GM12878 (cell line): Measurements from ENCODE around the gene CHMP6. TPM values are rescaled to one million over a fixed set of nuclear protein-coding genes. Genes with fewer than 3 reads are reported as not detected.

Source experiments
- ATAC-seq: fragments of 200-7000 bp; cut with Tn5 transposase; 3 replicates; pipeline ENCODE4 v1.9.1; 2020; ENCODE audit warnings: mild to moderate bottlenecking, moderate library complexity
- Bru-seq: library from RNA; stranded (reverse); fragments of 400-500 nt; gene quantifications from one replicate; lab custom pipeline; 2021; lab: Mats Ljungman, UMichigan
- BruChase-seq, 2 experiments: library from RNA; stranded (reverse); fragments of 400-500 nt; gene quantifications; one replicate each; lab custom pipeline; 2021; lab: Mats Ljungman, UMichigan
- BruUV-seq: library from RNA; stranded (reverse); fragments of 400-500 nt; replicated peaks from 2 replicates; lab custom pipeline; 2021; lab: Mats Ljungman, UMichigan
- CTCF ChIA-PET: fragments of 300-600 bp; sonication (Branson Sonifier 250); formaldehyde crosslinking; extraction: SDS; loops from one replicate; lab custom pipeline; 2021; ENCODE audit warnings: inconsistent platforms; lab: Yijun Ruan, JAX
- POLR2A ChIA-PET: fragments of 350-600 bp; formaldehyde crosslinking; extraction: SDS; loops from one replicate; lab custom pipeline; 2021; ENCODE audit warnings: inconsistent platforms; lab: Charles Lee
- RAD21 ChIA-PET: fragments of 300-600 bp; sonication (Branson Sonifier 250); formaldehyde crosslinking; loops from one replicate; lab custom pipeline; 2023; ENCODE audit warnings: antibody characterized with exemption; ENCODE audit not compliant: unreplicated experiment; lab: Charles Lee
- SMC1A ChIA-PET: fragments of 300-600 bp; sonication (Branson Sonifier 250); formaldehyde crosslinking; loops from one replicate; lab custom pipeline; 2023; ENCODE audit not compliant: unreplicated experiment, uncharacterized antibody; lab: Charles Lee
- DNase-seq: peaks from one replicate; pipeline ENCODE4 v3.0.0-alpha.2; 2011; ENCODE audit warnings: low read depth, low spot score
- FAIRE-seq: peaks from 3 replicates; lab custom pipeline; 2011; peaks lifted over from hg19 to GRCh38; lab: Jason Lieb, UNC
- H2AFZ ChIP-seq: 2 replicates; pipeline ENCODE4 v1.6.0; 2011; ENCODE audit warnings: low read depth, low read length, control low read depth; ENCODE audit not compliant: control insufficient read depth
- H3K27ac ChIP-seq: 2 replicates; pipeline ENCODE4 v1.5.1; 2011; ENCODE audit warnings: control low read depth; ENCODE audit not compliant: control insufficient read depth, insufficient read depth
- H3K27me3 ChIP-seq, 2 experiments: replicated peaks in 1 of 2; 2 replicates each; pipeline versions ENCODE4 v1.6.0 to v1.6.1; 2011; ENCODE audit warnings: low read length in 1 of 2; ENCODE audit not compliant: control insufficient read depth in 2 of 2, insufficient read depth in 2 of 2
- H3K36me3 ChIP-seq, 2 experiments: 2 replicates each; pipeline ENCODE4 v1.5.1; 2011; ENCODE audit warnings: low read length in 1 of 2; ENCODE audit not compliant: control insufficient read depth in 2 of 2, insufficient read depth in 2 of 2
- H3K4me1 ChIP-seq: 2 replicates; pipeline ENCODE4 v1.6.1; 2011; ENCODE audit warnings: mild to moderate bottlenecking, low read length, moderate library complexity, mixed read lengths; ENCODE audit not compliant: control insufficient read depth, insufficient read depth
- H3K4me2 ChIP-seq: 2 replicates; pipeline ENCODE4 v1.6.0; 2011; ENCODE audit warnings: control low read depth; ENCODE audit not compliant: control insufficient read depth, insufficient read depth
- H3K4me3 ChIP-seq: fragments of 200-600 bp; sonication (generic); 2 replicates; pipeline ENCODE4 v1.5.1; 2016
- H3K79me2 ChIP-seq: 2 replicates; pipeline ENCODE4 v1.6.0; 2011; ENCODE audit warnings: low read length; ENCODE audit not compliant: control insufficient read depth, insufficient read depth
- H3K9ac ChIP-seq: 2 replicates; pipeline ENCODE4 v1.8.0; 2011; ENCODE audit warnings: low read length, control low read depth, mixed read lengths; ENCODE audit not compliant: control insufficient read depth, insufficient read depth
- H3K9me3 ChIP-seq: replicated peaks from 3 replicates; pipeline ENCODE4 v1.5.1; 2011; ENCODE audit warnings: mild to moderate bottlenecking, low read length; ENCODE audit not compliant: control insufficient read depth, insufficient read depth
- H4K20me1 ChIP-seq: 2 replicates; pipeline ENCODE4 v1.6.0; 2011; ENCODE audit not compliant: control insufficient read depth, insufficient read depth
- ASH2L ChIP-seq: fragments of 300-600, 200-600 bp; sonication (generic); IDR thresholded peaks from 2 replicates; pipeline ENCODE4 v1.6.1; 2017; ENCODE audit warnings: low read depth, mild to moderate bottlenecking, borderline replicate concordance
- FOXM1 ChIP-seq: IDR thresholded peaks from 2 replicates; pipeline ENCODE4 v1.6.1; 2012; ENCODE audit warnings: low read depth, mild to moderate bottlenecking, inconsistent platforms, low read length, moderate library complexity
- HCFC1 ChIP-seq: fragments of 150-350 bp; IDR thresholded peaks from 2 replicates; pipeline ENCODE4 v1.6.1; 2014; ENCODE audit warnings: low read length
- IKZF1 ChIP-seq: fragments of 450-650 bp; conservative IDR thresholded peaks from 2 replicates; pipeline ENCODE4 v1.6.1; 2017; ENCODE audit warnings: antibody characterized with exemption, mild to moderate bottlenecking
- POU2F2 ChIP-seq: IDR thresholded peaks from 3 replicates; pipeline ENCODE4 v1.6.1; 2011; ENCODE audit warnings: low read depth, mild to moderate bottlenecking, low read length, borderline replicate concordance
- SP1 ChIP-seq: IDR thresholded peaks from one replicate; pipeline ENCODE4 v1.6.1; 2011; ENCODE audit warnings: low read depth, low read length
- SREBF1 ChIP-seq: IDR thresholded peaks from 2 replicates; pipeline ENCODE4 v1.6.1; 2012; ENCODE audit warnings: mild to moderate bottlenecking, low read length
- SUZ12 ChIP-seq: fragments of 200-600 bp; sonication (generic); IDR thresholded peaks from one replicate; pipeline ENCODE4 v1.6.1; 2018; ENCODE audit warnings: antibody characterized with exemption, mild to moderate bottlenecking; ENCODE audit not compliant: unreplicated experiment
- TCF12 ChIP-seq: IDR thresholded peaks from 2 replicates; pipeline ENCODE4 v1.6.1; 2011; ENCODE audit warnings: low read depth, mild to moderate bottlenecking, low read length
- WGBS: methylation state at CpG from one replicate; pipeline ENCODE4 v1.1.6; 2016; ENCODE audit warnings: low lambda C conversion rate; ENCODE audit not compliant: insufficient replicate concordance, insufficient coverage; ENCODE audit errors: missing lambda C conversion rate; 5-methylcytosine and 5-hydroxymethylcytosine counted together
- in situ Hi-C: fragments of 300-500 bp; cut with MboI; formaldehyde crosslinking; loops from 9 replicates; pipeline ENCODE4 v1.14.3; 2018; ENCODE audit warnings: mixed read lengths
- intact Hi-C: fragments of 100-400 bp; cut with micrococcal nuclease; formaldehyde crosslinking; loops from one replicate; pipeline ENCODE4 v1.14.2; 2022; ENCODE audit not compliant: unreplicated experiment
- long read RNA-seq, 2 experiments: library from polyadenylated mRNA; unstranded; transcript quantifications; one replicate each; pipeline ENCODE4 v2.0.0, GENCODE V29; 2019 to 2020
- polyA minus RNA-seq, 3 experiments: library from RNA; depleted of rRNA, polyadenylated mRNA; stranded (reverse); fragments of >200 nt; gene quantifications; 2 replicates each; pipeline ENCODE4 v1.2.3, GENCODE V29; 2011
- polyA plus RNA-seq, 11 experiments: library from polyadenylated mRNA; depleted of rRNA in 4 of 11; unstranded in 6 of 11; stranded (reverse) in 5 of 11; fragments of >200 nt; fragmentation: Nextera tagmentation in 4 of 11; fragmentation: Illumina TruSeq in 1 of 11; extraction: Ambion mirVana in 4 of 11; extraction: Trizol in 1 of 11; gene quantifications; 1 replicate in 1 of 11; 2 replicates in 10 of 11; pipeline versions ENCODE4 v1.2.1 to v1.2.3, GENCODE V29; 2011 to 2016; ENCODE audit warnings: inconsistent platforms in 2 of 11, missing spikeins in 2 of 11, low read depth in 1 of 11
- total RNA-seq, 4 experiments: library from RNA; depleted of rRNA in 3 of 4; stranded (reverse); fragments of >200 nt in 3 of 4; fragmentation: Illumina TruSeq in 1 of 4; extraction: Trizol in 1 of 4; gene quantifications; 2 replicates each; pipeline versions ENCODE4 v1.2.1 to v1.2.3, GENCODE V29; 2013 to 2021
- TF ChIP-seq, protein P1 (sequence below): IDR thresholded peaks from 2 replicates; pipeline ENCODE4 v1.6.1; 2011; ENCODE audit warnings: borderline replicate concordance, low read depth, mild to moderate bottlenecking, moderate library complexity, low read length; ENCODE audit not compliant: insufficient read depth, poor library complexity, severe bottlenecking
- TF ChIP-seq, protein P2 (sequence below): IDR thresholded peaks from 2 replicates; pipeline ENCODE4 v1.6.1; 2011; ENCODE audit warnings: low read depth, mild to moderate bottlenecking, low read length, moderate library complexity, borderline replicate concordance; ENCODE audit errors: extremely low read depth
- TF ChIP-seq, protein P3 (sequence below): IDR thresholded peaks from 2 replicates; pipeline ENCODE4 v1.6.1; 2011; ENCODE audit warnings: low read depth, low read length, improper control_type of control experiment, borderline replicate concordance
- TF ChIP-seq, protein P4 (sequence below): fragments of 450-650 bp; formaldehyde crosslinking; IDR thresholded peaks from 2 replicates; pipeline ENCODE4 v1.4.0; 2022; ENCODE audit warnings: mild to moderate bottlenecking, moderate library complexity

Gene CHMP6
- total RNA-seq (2013; cell fraction: nucleolus; rRNA removed): 34.6 and 47.2 TPM in 2 replicates
- total RNA-seq (2014; rRNA removed): 9.6 and 10.4 TPM in 2 replicates
- total RNA-seq (2014; rRNA removed; fragmentation: Illumina TruSeq; extraction: Trizol): 13.2 and 14.4 TPM in 2 replicates
- total RNA-seq (2021): 26.8 and 29.8 TPM in 2 replicates
- polyA plus RNA-seq (2011; ENCODE audit: low read depth): 4.7 TPM
- 13.0 and 15.0 TPM in 2 replicates for polyA plus RNA-seq (2011; rRNA removed)
- polyA plus RNA-seq (2011; cell fraction: cytosol; rRNA removed): 17.0 and 25.3 TPM in 2 replicates
- 20.6 and 26.1 TPM in 2 replicates for polyA plus RNA-seq (2011; cell fraction: nucleus; rRNA removed)
- 12.4 and 13.1 TPM in 2 replicates for polyA plus RNA-seq (2012)
- 10.5 and 14.1 TPM in 2 replicates for polyA plus RNA-seq (2014; fragmentation: Illumina TruSeq; extraction: Trizol)
- polyA plus RNA-seq (2014; fragmentation: Nextera tagmentation; extraction: Ambion mirVana): 1 to 10 TPM in 1 of 2 experiments, under 1 TPM in 1; 0.21 to 2.1 TPM
- polyA plus RNA-seq (2014; rRNA removed): 32.0 and 35.7 TPM in 2 replicates
- polyA plus RNA-seq (2016; fragmentation: Nextera tagmentation; extraction: Ambion mirVana): 10 to 100 TPM; 32.8 to 37.9 TPM
- polyA minus RNA-seq (2011; rRNA and poly(A)+ RNA removed): 6.7 and 12.2 TPM in 2 replicates
- polyA minus RNA-seq (2011; cell fraction: cytosol; rRNA and poly(A)+ RNA removed): 5.6 and 9.9 TPM in 2 replicates
- polyA minus RNA-seq (2011; cell fraction: nucleus; rRNA and poly(A)+ RNA removed): 9.7 and 15.0 TPM in 2 replicates
- Bru-seq, nascent RNA: percentile 61 among the genes with signal in this experiment
- BruChase-seq, experiment 1, labeled RNA remaining after a 6-hour chase: percentile 64 among the genes with signal in this experiment
- percentile 59 among the genes with signal in this experiment for BruChase-seq, experiment 2, labeled RNA remaining after a 2-hour chase
- long read RNA-seq, experiment 1, transcript CHMP6-201 (8 exons, 1,664 nt): major isoform, 40 of 43 reads
- long read RNA-seq, experiment 1, partial matches to known transcripts: 1 of 43 reads
- long read RNA-seq, experiment 1, other reads (novel, unspliced or antisense): 2 of 43 reads
- long read RNA-seq, experiment 2, transcript CHMP6-201 (8 exons, 1,664 nt): major isoform, 9 of 10 reads
- long read RNA-seq, experiment 2, partial matches to known transcripts: 0 of 10 reads
- long read RNA-seq, experiment 2, other reads (novel, unspliced or antisense): 1 of 10 reads

DNA sequence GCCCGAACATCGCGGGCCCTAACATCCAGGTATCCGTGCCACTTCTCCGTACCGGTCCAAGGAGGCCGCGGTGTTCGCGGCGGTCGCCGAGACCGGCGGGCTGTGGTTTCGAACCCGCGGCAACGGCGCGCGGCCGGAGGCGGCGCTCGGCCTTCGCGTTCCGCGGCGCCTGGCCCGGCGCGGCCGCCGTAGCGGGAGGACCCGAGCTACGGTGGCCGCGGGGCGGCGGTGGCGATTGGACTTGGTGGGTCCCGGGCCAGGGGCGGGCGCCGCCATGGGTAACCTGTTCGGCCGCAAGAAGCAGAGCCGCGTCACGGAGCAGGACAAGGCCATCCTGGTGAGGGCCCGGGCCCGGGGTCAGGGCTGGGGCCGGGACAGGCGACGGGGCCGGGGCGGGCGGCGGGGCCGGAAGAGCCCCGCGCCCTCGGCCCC lies at the start of gene CHMP6:
TSS of gene CHMP6 (plus strand) at position 197 of the 432 bp plus-strand sequence. CDS start at position 275, 78 bp downstream.
- peak within 1 kb of the TSS; percentile 99 for H2AFZ ChIP-seq
- intact Hi-C loops (no loop called here), in situ Hi-C loops (no loop called here)
- H3K4me3 ChIP-seq: peak within 1 kb of the TSS; percentile 97
- H3K27me3 ChIP-seq: no peaks in the 10 kb centered on the region; a peak in 1 of 4 replicates
- FAIRE-seq (peak; percentile 23), ATAC-seq (peak; percentile 55), DNase-seq (no peak)
- H3K27ac ChIP-seq: peak within 1 kb of the TSS; percentile 69
- BruUV-seq: no TSS peak
- H3K9me3 ChIP-seq: no peaks in the 10 kb centered on the region
- H4K20me1 ChIP-seq: no peaks in the 10 kb centered on the region
- H3K36me3 ChIP-seq: peaks cover 2% of the 10 kb centered on the region in 2 experiments; a peak in 3 of 4 replicates
- SMC1A ChIA-PET: no interaction called here
- peaks cover 18% of the 10 kb centered on the region for H3K4me1 ChIP-seq
- POLR2A ChIA-PET: interaction anchor here (1.2 kb wide), 1 partner anchor 447 kb away, joined by 7 read pairs; the partner anchor contains the start of gene RPTOR
- RAD21 ChIA-PET: no interaction called here
- H3K9ac ChIP-seq: peak within 1 kb of the TSS; percentile 89
- WGBS: under 1% methylated on average over 45 of the region's 66 CpGs
- H3K79me2 ChIP-seq: peaks cover 15% of the 10 kb centered on the region
- peak within 1 kb of the TSS; percentile 86 for H3K4me2 ChIP-seq
- CTCF ChIA-PET: interaction anchor here (0.6 kb wide), 1 partner anchor 105 kb away, joined by 3 read pairs; no protein-coding TSS in a partner anchor
- no peak for TF ChIP-seq SREBF1
- peak; percentile 95 for TF ChIP-seq IKZF1
- TF ChIP-seq HCFC1: peak; percentile 80
- no peak for TF ChIP-seq FOXM1
- TF ChIP-seq TCF12: 0 out of 2 replicates have a peak, but pooled peaks have one; percentile 43
- 0 out of 3 replicates have a peak, but pooled peaks have one; percentile 50 for TF ChIP-seq POU2F2
- TF ChIP-seq SUZ12: no peak
- TF ChIP-seq, protein P1, sequence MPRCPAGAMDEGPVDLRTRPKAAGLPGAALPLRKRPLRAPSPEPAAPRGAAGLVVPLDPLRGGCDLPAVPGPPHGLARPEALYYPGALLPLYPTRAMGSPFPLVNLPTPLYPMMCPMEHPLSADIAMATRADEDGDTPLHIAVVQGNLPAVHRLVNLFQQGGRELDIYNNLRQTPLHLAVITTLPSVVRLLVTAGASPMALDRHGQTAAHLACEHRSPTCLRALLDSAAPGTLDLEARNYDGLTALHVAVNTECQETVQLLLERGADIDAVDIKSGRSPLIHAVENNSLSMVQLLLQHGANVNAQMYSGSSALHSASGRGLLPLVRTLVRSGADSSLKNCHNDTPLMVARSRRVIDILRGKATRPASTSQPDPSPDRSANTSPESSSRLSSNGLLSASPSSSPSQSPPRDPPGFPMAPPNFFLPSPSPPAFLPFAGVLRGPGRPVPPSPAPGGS: no peak
- TF ChIP-seq, protein P2, sequence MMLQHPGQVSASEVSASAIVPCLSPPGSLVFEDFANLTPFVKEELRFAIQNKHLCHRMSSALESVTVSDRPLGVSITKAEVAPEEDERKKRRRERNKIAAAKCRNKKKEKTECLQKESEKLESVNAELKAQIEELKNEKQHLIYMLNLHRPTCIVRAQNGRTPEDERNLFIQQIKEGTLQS: no peak
- TF ChIP-seq, protein P3, sequence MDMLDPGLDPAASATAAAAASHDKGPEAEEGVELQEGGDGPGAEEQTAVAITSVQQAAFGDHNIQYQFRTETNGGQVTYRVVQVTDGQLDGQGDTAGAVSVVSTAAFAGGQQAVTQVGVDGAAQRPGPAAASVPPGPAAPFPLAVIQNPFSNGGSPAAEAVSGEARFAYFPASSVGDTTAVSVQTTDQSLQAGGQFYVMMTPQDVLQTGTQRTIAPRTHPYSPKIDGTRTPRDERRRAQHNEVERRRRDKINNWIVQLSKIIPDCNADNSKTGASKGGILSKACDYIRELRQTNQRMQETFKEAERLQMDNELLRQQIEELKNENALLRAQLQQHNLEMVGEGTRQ: no peak
- 0 out of 2 replicates have a peak, but pooled peaks have one; percentile 39 for TF ChIP-seq ASH2L
- TF ChIP-seq SP1: no peak
- TF ChIP-seq, protein P4, sequence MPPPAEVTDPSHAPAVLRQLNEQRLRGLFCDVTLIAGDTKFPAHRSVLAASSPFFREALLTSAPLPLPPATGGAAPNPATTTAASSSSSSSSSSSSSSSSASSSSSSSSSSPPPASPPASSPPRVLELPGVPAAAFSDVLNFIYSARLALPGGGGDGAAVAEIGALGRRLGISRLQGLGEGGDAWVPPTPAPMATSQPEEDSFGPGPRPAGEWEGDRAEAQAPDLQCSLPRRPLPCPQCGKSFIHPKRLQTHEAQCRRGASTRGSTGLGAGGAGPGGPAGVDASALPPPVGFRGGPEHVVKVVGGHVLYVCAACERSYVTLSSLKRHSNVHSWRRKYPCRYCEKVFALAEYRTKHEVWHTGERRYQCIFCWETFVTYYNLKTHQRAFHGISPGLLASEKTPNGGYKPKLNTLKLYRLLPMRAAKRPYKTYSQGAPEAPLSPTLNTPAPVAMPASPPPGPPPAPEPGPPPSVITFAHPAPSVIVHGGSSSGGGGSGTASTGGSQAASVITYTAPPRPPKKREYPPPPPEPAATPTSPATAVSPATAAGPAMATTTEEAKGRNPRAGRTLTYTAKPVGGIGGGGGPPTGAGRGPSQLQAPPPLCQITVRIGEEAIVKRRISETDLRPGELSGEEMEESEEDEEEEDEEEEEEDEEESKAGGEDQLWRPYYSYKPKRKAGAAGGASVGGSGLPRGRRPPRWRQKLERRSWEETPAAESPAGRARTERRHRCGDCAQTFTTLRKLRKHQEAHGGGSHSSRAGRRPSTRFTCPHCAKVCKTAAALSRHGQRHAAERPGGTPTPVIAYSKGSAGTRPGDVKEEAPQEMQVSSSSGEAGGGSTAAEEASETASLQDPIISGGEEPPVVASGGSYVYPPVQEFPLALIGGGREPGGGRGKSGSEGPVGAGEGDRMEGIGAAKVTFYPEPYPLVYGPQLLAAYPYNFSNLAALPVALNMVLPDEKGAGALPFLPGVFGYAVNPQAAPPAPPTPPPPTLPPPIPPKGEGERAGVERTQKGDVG (CRISPR knock-in tag): no peak
